ENCODE data around the gene UBTF.

UBTF gene

GRCh38 chr17:44205962-44206824 is 13.3 kb downstream of the UBTF start:
- Histone ChIP-seq H4K20me1 (ENCODE audit: insufficient read depth, low read length) (no peaks in the 10 kb centered on the region), H3K27ac (ENCODE audit: low read length) (no peak overlapping the region), H3K9ac (ENCODE audit: low read length) (no peak overlapping the region), H3K4me3 (ENCODE audit: low read length) (no peak overlapping the region), H3K4me1 (ENCODE audit: low read length) (peaks cover 15% of the 10 kb centered on the region), H3K36me3 (replicated peaks; ENCODE audit: insufficient read depth, low read length) (no peaks in the 10 kb centered on the region; the same call in none of the 2 replicates), H3K27me3 (replicated peaks; ENCODE audit: insufficient read depth, low read length) (no peaks in the 10 kb centered on the region), H3K4me2 (ENCODE audit: low read depth, low read length) (no peak overlapping the region), H3K9me3 (replicated peaks; ENCODE audit: insufficient read depth, low read length) (no peaks in the 10 kb centered on the region), H2AFZ (ENCODE audit: low read length) (no peak overlapping the region), H3F3A (ENCODE audit: insufficient read depth, low read length) (peaks cover 50% of the 10 kb centered on the region), H3K79me2 (ENCODE audit: low read length) (peaks cover 10% of the 10 kb centered on the region), H3K9me2 (replicated peaks; ENCODE audit: insufficient read depth, low read length) (no peaks in the 10 kb centered on the region)
- TF ChIP-seq EZH2 (optimal IDR thresholded peaks at IDR 0.05; ENCODE audit: low read depth, low read length) (no peak), EZH2phosphoT487 (IDR thresholded peaks at IDR 0.05; ENCODE audit: low read length) (no peak), CTCF (IDR thresholded peaks at IDR 0.05; ENCODE audit: low read length) (no peak)
- DNase-seq: no peak

- no peaks in the 10 kb centered on the region; the same call in none of the 2 replicates for H3K36me3 ChIP-seq (replicated peaks; ENCODE audit: insufficient read depth, low read length)
- TF ChIP-seq CTCF (IDR thresholded peaks at IDR 0.05; ENCODE audit: low read length): no peak
- TF ChIP-seq EZH2 (optimal IDR thresholded peaks at IDR 0.05; ENCODE audit: low read depth, low read length): no peak
- no peak for TF ChIP-seq EZH2phosphoT487 (IDR thresholded peaks at IDR 0.05; ENCODE audit: low read length)
- H3K79me2 ChIP-seq (ENCODE audit: low read length): peaks cover 10% of the 10 kb centered on the region
- no peaks in the 10 kb centered on the region for H3K9me2 ChIP-seq (replicated peaks; ENCODE audit: insufficient read depth, low read length)
- H2AFZ ChIP-seq (ENCODE audit: low read length): no peak overlapping the region
- DNase-seq: no peak
- H3K9ac ChIP-seq (ENCODE audit: low read length): no peak overlapping the region
- H3K4me2 ChIP-seq (ENCODE audit: low read depth, low read length): no peak overlapping the region
- H3F3A ChIP-seq (ENCODE audit: insufficient read depth, low read length): peaks cover 52% of the 10 kb centered on the region
- peaks cover 7% of the 10 kb centered on the region for H3K4me1 ChIP-seq (ENCODE audit: low read length)
- H3K9me3 ChIP-seq (replicated peaks; ENCODE audit: insufficient read depth, low read length): no peaks in the 10 kb centered on the region
- H3K27ac ChIP-seq (ENCODE audit: low read length): no peak overlapping the region
- no peaks in the 10 kb centered on the region for H4K20me1 ChIP-seq (ENCODE audit: insufficient read depth, low read length)
- H3K4me3 ChIP-seq (ENCODE audit: low read length): no peak overlapping the region
- no peaks in the 10 kb centered on the region for H3K27me3 ChIP-seq (replicated peaks; ENCODE audit: insufficient read depth, low read length)
Measured at GRCh38 chr17:44204441-44204882, 15.0 kb downstream of the UBTF start.

GRCh38 chr17:44203731-44204440 is 15.6 kb downstream of the UBTF start:
- no peaks in the 10 kb centered on the region; the same call in 1 of the 2 replicates for H3K36me3 ChIP-seq (replicated peaks; ENCODE audit: insufficient read depth, low read length)
- H3K27ac ChIP-seq (ENCODE audit: low read length): no peak overlapping the region
- H3K9ac ChIP-seq (ENCODE audit: low read length): no peak overlapping the region
- H3K79me2 ChIP-seq (ENCODE audit: low read length): peaks cover 9% of the 10 kb centered on the region
- DNase-seq: peak; percentile 70
- H3K9me2 ChIP-seq (replicated peaks; ENCODE audit: insufficient read depth, low read length): no peaks in the 10 kb centered on the region
- H3K4me2 ChIP-seq (ENCODE audit: low read depth, low read length): no peak overlapping the region
- no peaks in the 10 kb centered on the region for H3K9me3 ChIP-seq (replicated peaks; ENCODE audit: insufficient read depth, low read length)
- no peak overlapping the region for H3K4me3 ChIP-seq (ENCODE audit: low read length)
- H3K27me3 ChIP-seq (replicated peaks; ENCODE audit: insufficient read depth, low read length): no peaks in the 10 kb centered on the region
- no peak for TF ChIP-seq EZH2 (optimal IDR thresholded peaks at IDR 0.05; ENCODE audit: low read depth, low read length)
- TF ChIP-seq EZH2phosphoT487 (IDR thresholded peaks at IDR 0.05; ENCODE audit: low read length): no peak
- peak; percentile 83 for TF ChIP-seq CTCF (IDR thresholded peaks at IDR 0.05; ENCODE audit: low read length)
- no peak overlapping the region for H2AFZ ChIP-seq (ENCODE audit: low read length)
- peaks cover 53% of the 10 kb centered on the region for H3F3A ChIP-seq (ENCODE audit: insufficient read depth, low read length)
- no peaks in the 10 kb centered on the region for H4K20me1 ChIP-seq (ENCODE audit: insufficient read depth, low read length)
- peaks cover 7% of the 10 kb centered on the region for H3K4me1 ChIP-seq (ENCODE audit: low read length)

Measured in MM.1S (cell line).